ENCODE data around the gene GRM8.

GRM8 gene

DNA sequence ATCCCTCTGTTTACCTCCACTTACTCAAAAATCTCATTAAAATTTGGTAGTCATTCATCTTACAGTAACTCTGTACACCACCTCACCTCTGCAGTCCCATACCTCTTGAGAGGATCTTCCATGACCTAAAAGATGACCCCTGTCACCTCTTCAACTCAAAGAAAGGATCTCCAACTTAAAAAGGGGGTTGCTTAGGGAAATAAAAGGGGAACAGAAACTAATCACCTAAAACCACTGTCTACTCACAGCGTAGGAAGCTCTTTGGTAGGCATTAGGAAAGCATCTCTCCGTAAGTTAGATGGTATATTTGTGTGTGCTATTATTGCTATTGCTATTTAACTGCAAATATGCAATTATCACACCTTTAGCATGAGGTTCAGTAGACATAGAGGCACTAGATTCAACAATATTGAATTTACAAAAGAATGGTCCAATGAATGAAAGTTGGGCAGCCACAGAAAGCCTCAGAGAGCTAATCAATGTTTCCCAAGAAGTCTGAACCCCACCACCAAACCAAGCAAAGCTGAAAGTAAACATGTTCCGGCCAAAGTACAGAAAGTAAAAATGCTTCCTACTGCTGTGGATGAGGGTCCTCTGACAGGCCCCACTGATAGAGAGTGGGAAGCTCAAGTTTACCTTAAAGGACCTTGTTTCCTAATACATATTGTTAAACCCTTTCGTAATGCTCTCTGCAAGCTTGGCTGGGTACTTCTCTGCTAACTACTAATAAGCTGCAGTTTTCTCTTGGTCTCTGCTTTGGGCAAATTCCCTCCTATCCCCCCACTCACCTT lies 105.8 kb downstream of the GRM8 start:
- FAIRE-seq, result no peak

DNA sequence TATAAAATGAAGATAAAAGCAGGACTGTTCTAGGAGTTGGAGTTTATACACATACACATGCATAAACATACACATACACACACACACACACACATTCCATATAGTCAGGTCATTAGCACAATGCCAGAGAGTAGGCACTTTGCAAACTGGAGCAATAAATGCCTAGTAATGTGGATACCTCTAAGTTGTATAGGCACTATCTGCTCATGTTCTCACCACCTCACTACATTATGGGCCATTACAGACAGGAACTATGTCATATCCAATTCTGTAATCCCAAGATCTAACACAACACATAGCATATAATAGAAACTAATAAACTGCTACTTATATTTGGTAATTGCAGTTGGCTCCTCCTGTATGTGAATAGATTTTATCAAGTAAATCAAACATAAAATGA lies 115.6 kb downstream of the GRM8 start:
- FAIRE-seq, result no peak

DNA sequence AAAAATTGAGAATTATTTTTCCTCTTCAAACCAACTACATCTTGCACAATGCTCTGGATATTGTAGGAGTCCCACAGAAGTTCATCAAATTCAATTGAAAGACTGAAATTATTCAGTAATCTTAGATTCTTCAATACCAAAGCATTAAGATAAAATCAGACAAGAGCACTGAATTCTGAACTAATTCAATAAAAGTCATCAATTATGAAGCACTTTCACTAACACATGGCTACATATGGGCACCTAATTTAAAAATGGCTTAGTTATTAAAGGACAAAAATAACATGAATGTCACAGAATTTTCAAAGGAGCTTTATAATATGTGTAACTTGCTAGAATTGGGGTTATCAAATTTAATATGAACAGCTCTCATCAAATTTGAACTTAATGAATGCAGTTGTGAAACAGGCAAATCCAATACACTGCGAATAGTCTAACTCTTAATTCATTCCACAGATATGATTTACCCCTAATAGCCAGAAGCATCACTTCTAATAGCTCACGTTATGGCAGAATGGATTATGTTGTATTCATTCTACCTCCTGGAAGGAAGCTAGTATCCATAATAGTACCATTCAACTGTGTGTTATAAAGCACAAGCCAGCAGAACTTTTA lies 116.8 kb downstream of the GRM8 start:
- FAIRE-seq, result no peak

GRCh38 chr7:127123220-127123619 lies 129.5 kb downstream of the GRM8 start:
- no peak for FAIRE-seq

GRCh38 chr7:127119517-127119916 lies 133.2 kb downstream of the GRM8 start:
- FAIRE-seq, result no peak

- no peak for FAIRE-seq
Observed at GRCh38 chr7:127114742-127115265, 137.9 kb downstream of the GRM8 start.

- no peak for FAIRE-seq
Observed at GRCh38 chr7:127107601-127108007, 145.1 kb downstream of the GRM8 start.

- FAIRE-seq, result no peak
Observed at GRCh38 chr7:127093340-127093739, 159.4 kb downstream of the GRM8 start.

GRCh38 chr7:127091620-127092019 lies 161.1 kb downstream of the GRM8 start:
- FAIRE-seq, result no peak

DNA sequence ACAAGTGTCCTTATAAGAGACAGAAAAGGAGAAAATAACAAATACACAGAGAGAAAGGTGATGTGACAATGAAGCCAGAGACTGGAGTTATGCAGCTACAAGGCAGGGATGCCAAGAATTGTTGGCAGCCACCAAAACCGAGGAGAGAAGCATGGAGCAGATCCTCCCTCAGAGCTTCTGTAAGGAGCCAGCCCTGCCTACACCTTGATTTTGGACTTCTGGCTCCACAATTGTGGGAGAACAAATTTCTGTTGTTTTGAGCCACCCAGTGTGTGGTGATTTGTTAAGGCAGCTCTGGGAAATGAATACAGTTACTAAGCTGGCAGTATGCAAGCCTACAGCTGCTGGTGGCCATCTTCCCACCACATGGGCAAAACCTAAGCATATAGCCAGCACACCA lies 163.6 kb downstream of the GRM8 start:
- FAIRE-seq, result no peak

DNA sequence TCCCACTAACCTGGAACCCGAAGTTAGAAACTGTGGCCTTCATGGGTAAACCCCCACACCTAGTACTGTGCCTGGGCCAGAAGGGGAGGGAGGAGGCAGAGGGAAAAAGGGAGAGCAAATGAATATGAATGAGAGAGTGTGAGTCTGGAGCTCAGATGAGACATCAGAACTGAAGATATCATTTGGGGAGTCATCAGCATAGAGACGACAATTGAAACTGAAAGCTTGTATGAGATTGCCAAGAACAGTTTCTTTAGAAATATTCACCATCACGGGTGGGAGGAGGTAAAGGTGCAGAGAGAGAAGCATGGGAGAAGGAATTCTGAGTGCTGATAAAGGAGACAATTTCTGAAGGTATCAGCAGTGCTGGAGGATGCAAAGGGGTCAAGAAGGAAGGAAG lies 171.2 kb downstream of the GRM8 start:
- no peak for FAIRE-seq

DNA sequence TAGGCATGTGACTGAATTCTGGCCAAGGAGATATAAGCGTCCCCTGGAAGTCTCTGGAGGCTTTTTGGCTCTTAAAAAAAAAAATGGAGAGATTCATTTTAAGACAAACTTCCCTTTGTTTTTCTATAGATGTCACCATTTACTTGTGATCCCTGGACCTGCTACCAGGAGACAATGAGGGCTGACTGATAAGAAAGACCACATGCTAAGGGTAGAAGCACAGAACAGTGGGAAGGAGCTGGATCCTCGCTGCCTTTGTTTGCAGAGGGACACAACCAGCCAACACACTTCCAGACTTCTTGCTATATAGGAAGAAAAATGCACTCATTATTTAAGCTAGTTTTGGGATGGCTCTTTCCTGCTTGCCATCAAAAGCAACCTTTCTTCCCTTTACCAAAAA lies 172.2 kb downstream of the GRM8 start:
- no peak for FAIRE-seq

- FAIRE-seq, result no peak
Observed at GRCh38 chr7:127066974-127067373, 185.8 kb downstream of the GRM8 start.

DNA sequence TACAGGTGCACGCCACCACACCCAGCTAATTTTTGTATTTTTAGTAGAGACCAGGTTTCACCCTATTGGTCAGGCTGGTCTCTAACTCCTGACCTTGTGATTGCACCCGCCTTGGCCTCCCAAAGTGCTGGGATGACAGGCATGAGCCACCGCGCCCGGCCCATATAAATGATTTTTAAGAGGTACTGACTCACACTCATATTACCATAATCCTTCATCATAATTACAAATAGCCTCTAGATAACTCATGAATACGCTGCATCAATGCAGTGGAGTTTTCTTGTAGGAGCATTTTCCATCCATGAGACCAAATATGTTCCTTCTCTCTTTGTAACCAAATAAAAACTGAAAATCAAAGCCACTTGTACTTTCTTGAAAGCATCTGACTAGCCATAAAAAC lies 193.3 kb downstream of the GRM8 start:
- no peak for FAIRE-seq

GRCh38 chr7:127057918-127058317 lies 194.8 kb downstream of the GRM8 start:
- no peak for FAIRE-seq

DNA sequence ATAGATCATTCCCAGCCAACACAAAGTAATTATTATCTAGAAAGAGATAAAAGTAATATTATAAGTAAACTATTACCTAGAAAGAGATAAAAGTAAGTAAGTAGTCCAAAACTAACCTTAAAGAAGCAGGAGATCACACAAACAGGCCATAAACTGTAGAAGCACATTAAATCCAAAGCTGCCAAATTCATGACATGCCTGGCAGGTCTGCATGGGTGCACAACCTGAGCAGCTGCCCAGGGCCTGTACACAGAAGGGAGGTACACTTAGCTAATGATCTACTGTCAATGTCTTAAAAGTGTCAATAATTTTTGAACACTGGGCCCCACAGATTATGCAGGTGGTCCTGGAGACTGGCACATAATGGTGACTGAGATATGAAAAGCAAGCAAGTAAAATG lies 196.5 kb downstream of the GRM8 start:
- no peak for FAIRE-seq

- no peak for FAIRE-seq
Observed at GRCh38 chr7:127047521-127047920, 205.2 kb downstream of the GRM8 start.

GRCh38 chr7:127041689-127042452 lies 210.9 kb downstream of the GRM8 start:
- no peak for FAIRE-seq

- no peak for FAIRE-seq
Observed at GRCh38 chr7:127040042-127040441, 212.7 kb downstream of the GRM8 start.

DNA sequence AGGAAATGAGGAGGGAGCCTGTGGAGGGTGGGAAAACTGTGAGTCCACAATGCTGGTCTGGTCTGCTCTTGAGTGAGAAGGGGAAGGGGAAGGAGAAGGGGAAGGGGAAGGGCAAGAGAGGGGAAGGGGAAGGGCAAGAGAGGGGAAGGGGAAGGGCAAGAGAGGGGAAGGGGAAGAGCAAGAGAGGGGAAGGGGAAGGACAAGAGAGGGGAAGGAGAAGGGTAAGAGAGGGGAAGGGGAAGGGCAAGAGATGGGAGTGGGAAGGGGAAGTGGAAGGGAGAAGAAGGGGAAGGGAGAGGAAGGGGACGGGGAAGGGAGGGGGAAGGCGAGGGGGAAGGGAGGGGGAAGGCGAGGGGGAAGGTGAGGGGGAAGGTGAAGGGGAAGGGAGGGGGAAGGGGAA lies 213.2 kb downstream of the GRM8 start:
- no peak for FAIRE-seq

DNA sequence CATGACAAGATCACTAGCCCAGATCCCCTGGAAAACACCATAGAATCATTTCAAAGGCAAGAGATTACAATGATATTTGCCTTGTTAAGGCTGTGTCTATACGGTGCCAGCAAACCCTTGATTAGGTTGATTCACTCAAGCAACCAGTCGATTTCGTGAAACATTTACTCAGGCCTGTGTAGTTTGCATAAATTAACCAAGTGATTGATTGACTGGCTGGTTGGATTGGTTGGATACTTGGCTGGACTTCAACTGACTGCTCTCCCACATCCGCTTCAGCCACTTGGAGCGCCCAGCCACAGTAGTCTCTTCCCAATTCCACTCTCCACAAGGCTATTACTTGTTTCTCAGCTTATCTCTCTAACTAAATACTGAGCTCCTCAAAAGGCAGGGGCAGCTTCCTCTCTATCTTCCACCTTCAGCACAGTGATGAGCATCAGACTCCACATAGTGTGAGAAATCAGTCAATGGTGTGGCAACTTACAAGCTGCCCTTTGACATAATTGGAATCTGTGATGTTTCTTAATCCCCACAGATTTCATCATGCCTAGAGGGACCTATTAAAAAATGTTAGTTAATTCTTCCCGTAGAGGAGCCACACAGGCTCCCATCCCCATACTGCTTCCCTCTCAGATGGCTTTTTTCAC lies 217.4 kb downstream of the GRM8 start:
- no peak for FAIRE-seq

DNA sequence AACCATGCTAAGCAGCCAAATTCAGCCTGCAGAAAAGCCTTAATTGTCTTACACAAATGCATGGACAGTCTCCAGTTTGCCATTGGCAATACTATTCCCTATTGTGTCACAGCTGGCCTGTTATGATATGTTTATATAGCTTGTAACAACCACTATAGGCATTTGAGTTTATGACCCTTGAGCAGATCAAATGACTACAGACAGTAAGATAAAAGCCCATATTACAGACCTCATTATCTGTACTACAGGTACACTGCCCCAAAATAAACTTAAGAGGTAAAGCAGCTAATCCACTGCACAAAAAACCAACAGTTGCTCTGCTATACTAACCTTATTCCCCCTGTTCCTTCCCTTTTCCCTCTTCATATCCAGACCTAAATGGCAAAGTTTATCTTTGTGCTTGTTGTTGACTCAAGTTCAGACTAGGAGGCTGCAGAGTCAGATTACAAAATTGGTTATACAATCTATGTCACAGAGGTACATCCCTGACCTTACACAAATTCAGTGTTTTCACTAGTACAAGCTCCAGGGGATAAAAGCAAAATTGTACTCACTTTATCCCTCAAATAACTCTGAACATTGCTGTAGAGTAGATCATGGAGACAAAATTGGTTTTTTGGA lies 218.4 kb downstream of the GRM8 start:
- no peak for FAIRE-seq

- no peak for FAIRE-seq
Observed at GRCh38 chr7:127029823-127030222, 222.9 kb downstream of the GRM8 start.
